Kidney (tissue), 14 donors: Measurements from ENCODE around the gene TRIP13. TPM values are rescaled to one million over a fixed set of nuclear protein-coding genes. Genes with fewer than 3 reads are reported as not detected.

ENCODE experiments used
- DNase-seq, 5 donors: peaks; one replicate each; pipeline ENCODE4 v3.0.0-alpha.2; 2013 to 2020
- FAIRE-seq: peaks from 2 replicates; lab custom pipeline; 2012; peaks lifted over from hg19 to GRCh38; lab: Jason Lieb, UNC
- H3K27ac ChIP-seq, 2 donors: one replicate each; pipeline ENCODE4 v1.7.0; 2013; ENCODE audit warnings: low read depth in 2 of 2, low read length in 2 of 2, inconsistent platforms in 1 of 2
- H3K27me3 ChIP-seq: one replicate; pipeline ENCODE4 v1.7.1; 2013; ENCODE audit warnings: low read length, inconsistent platforms; ENCODE audit not compliant: control insufficient read depth, insufficient read depth
- H3K36me3 ChIP-seq, 3 donors: one replicate each; pipeline versions ENCODE4 v1.7.0 to v1.7.1; 2013; ENCODE audit warnings: low read length in 3 of 3, control low read depth in 1 of 3, inconsistent platforms in 1 of 3; ENCODE audit not compliant: insufficient read depth in 3 of 3, control insufficient read depth in 2 of 3
- H3K4me1 ChIP-seq, 3 donors: one replicate each; pipeline versions ENCODE4 v1.7.0 to v1.7.1; 2013; ENCODE audit warnings: low read length in 3 of 3, inconsistent platforms in 1 of 3, low read depth in 1 of 3; ENCODE audit not compliant: control insufficient read depth in 2 of 3, insufficient read depth in 2 of 3
- H3K4me3 ChIP-seq, 3 donors: one replicate each; pipeline versions ENCODE4 v1.7.0 to v1.8.1; 2013; ENCODE audit warnings: low read length in 3 of 3, control low read depth in 1 of 3, inconsistent platforms in 1 of 3
- H3K9ac ChIP-seq, 3 donors: one replicate each; pipeline versions ENCODE4 v1.7.0 to v1.7.1; 2013; ENCODE audit warnings: low read length in 3 of 3, control low read depth in 1 of 3, inconsistent platforms in 1 of 3
- H3K9me3 ChIP-seq, 3 donors: one replicate each; pipeline versions ENCODE4 v1.7.0 to v1.7.1; 2013; ENCODE audit warnings: low read length in 3 of 3, control low read depth in 1 of 3, inconsistent platforms in 1 of 3; ENCODE audit not compliant: control insufficient read depth in 2 of 3, insufficient read depth in 1 of 3
- CTCF ChIP-seq: IDR thresholded peaks from 3 replicates; pipeline ENCODE4 v1.5.1; 2012; ENCODE audit warnings: mild to moderate bottlenecking, moderate library complexity, borderline replicate concordance; ENCODE audit not compliant: insufficient read depth; ENCODE audit errors: extremely low read depth
- intact Hi-C: fragments of 100-400 bp; cut with DNase I; formaldehyde crosslinking; loops from one replicate; pipeline ENCODE4 v1.11.1; 2022
- polyA plus RNA-seq: library from polyadenylated mRNA; stranded (reverse); fragments of 350-450 nt; fragmentation: Illumina TruSeq; extraction: RNeasy Lipid Tissue Mini Kit (QIAGEN cat#74804); gene quantifications from one replicate; pipeline ENCODE4 v1.2.3, GENCODE V29; 2014; ENCODE audit warnings: low read depth, low replicate concordance; ENCODE audit not compliant: insufficient read depth
- total RNA-seq: library from RNA; stranded (reverse); fragmentation: NEBNext Ultra II Directional; extraction: Animal tissue kit (Norgen Biotek cat#: 25700); gene quantifications from one replicate; pipeline ENCODE4 v1.2.1, GENCODE V29; 2021
- donor health status: control.
- donor health status: control.
- donor health status: control.
- donor health status: control.
- donor health status: control.
- donor health status: DM: yes; HTN: yes; CAD: no.
- donor health status: Normal renal cell carcinoma (clear cell type).

Gene TRIP13
- total and polyA plus RNA-seq, 2 donors from 2014 or later, result 0.86 to 1.6 TPM

- Histone ChIP-seq H3K9ac (no peak overlapping the region), H3K4me1 (no peaks in the 10 kb centered on the region), H3K4me3 (no peak overlapping the region), H3K27ac (no peak overlapping the region), H3K9me3 (no peaks in the 10 kb centered on the region), H3K36me3 (peaks cover 0 to 2% (median 0%) of the 10 kb centered on the region in 3 donors), H3K27me3 (no peaks in the 10 kb centered on the region)
- TF ChIP-seq CTCF, result no peak
- DNase-seq (peak in 2 of 5 donors; percentile 15 to 35), FAIRE-seq (no peak)
- intact Hi-C loops, result loop anchor here (10.0 kb wide), 2 partner anchors 238 to 458 kb away; partner anchors contain the start of gene EXOC3
Measured at GRCh38 chr5:902129-902916, 9.6 kb downstream of the TRIP13 start.

- DNase-seq (peak in 1 of 5 donors; percentile 15), FAIRE-seq (no peak)
- H3K36me3 ChIP-seq, result peaks cover 0 to 2% (median 0%) of the 10 kb centered on the region in 3 donors
- intact Hi-C loops, result loop anchor here (10.0 kb wide), 2 partner anchors 239 to 459 kb away; partner anchors contain the start of gene EXOC3
- H3K4me3 ChIP-seq, result no peak overlapping the region
- H3K4me1 ChIP-seq, result no peaks in the 10 kb centered on the region
- H3K9me3 ChIP-seq, result no peaks in the 10 kb centered on the region
- no peaks in the 10 kb centered on the region for H3K27me3 ChIP-seq
- H3K27ac ChIP-seq, result no peak overlapping the region
- TF ChIP-seq CTCF, result no peak
- H3K9ac ChIP-seq, result no peak overlapping the region
Measured at GRCh38 chr5:903756-904096, 11.0 kb downstream of the TRIP13 start.

- intact Hi-C loops, result loop anchor here (10.0 kb wide), 2 partner anchors 240 to 460 kb away; partner anchors contain the start of gene EXOC3
- H3K4me3 ChIP-seq, result no peak overlapping the region
- no peak overlapping the region for H3K9ac ChIP-seq
- no peaks in the 10 kb centered on the region for H3K9me3 ChIP-seq
- no peak for TF ChIP-seq CTCF
- peaks cover 0 to 2% (median 0%) of the 10 kb centered on the region in 3 donors for H3K36me3 ChIP-seq
- DNase-seq, result peak in 2 of 5 donors; percentile 5 to 37
- no peaks in the 10 kb centered on the region for H3K27me3 ChIP-seq
- FAIRE-seq, result no peak
- H3K4me1 ChIP-seq, result no peaks in the 10 kb centered on the region
- no peak overlapping the region for H3K27ac ChIP-seq
Measured at GRCh38 chr5:905139-905642, 12.5 kb downstream of the TRIP13 start.
